Measurements from ENCODE around the gene C1orf105. TPM values are rescaled to one million over a fixed set of nuclear protein-coding genes. Genes with fewer than 3 reads are reported as not detected.
"Not testable (repeated sequence)": the region's sequence is repeated elsewhere in the genome, so short reads cannot be mapped to it uniquely, and the experiment has no call there.

Gene C1orf105, protein sequence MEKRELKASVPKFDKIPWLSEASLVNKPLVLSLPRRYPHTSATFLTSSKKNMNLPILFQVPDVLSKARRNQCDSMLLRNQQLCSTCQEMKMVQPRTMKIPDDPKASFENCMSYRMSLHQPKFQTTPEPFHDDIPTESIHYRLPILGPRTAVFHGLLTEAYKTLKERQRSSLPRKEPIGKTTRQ
- total RNA-seq, result not detected

DNA sequence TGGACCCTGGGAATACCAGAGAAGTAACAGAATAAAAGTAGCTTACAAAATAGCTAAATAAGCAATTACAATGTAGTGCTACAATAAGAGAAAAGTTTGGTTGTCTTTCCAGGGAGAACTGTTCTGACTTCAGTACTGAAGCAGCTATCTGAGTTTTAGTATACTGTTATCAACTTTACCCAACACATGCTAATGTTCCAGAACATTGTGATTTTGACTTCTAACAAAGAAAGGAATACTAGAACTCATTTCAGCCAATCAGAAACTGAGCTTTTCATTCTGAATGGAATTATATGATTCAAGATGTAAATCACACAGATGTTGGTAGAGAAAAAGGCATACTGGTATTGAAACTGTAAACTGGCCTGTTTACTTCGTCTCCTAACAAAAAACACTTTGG, at the start of gene C1orf105:
Gene C1orf105, plus strand, starts transcription at position 301 of the 400 bp plus-strand sequence. CDS start 201 bp downstream, outside the sequence.
- no peak for ATAC-seq
- intact Hi-C loops (cut with DNase I), result no loop called here
- DNase-seq (ENCODE audit: low spot score), result no peak

DNA sequence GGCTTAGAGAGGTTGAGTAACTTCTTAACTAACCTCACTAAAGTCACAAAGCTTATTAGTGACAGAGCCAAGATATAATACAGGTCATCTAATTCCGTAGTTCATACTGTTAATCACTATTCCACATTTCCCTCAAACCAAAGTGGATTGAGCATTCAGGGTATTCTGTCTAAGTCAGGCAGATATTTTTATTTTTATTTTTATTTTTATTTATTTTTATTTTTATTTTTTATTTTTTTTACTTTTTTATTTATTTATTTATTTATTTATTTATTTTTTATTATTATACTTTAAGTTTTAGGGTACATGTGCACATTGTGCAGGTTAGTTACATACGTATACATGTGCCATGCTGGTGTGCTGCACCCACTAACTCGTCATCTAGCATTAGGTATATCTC, 48.8 kb upstream of the C1orf105 start:
- ATAC-seq; intact Hi-C loops (cut with DNase I); DNase-seq (ENCODE audit: low spot score): not testable (repeated sequence)

DNA sequence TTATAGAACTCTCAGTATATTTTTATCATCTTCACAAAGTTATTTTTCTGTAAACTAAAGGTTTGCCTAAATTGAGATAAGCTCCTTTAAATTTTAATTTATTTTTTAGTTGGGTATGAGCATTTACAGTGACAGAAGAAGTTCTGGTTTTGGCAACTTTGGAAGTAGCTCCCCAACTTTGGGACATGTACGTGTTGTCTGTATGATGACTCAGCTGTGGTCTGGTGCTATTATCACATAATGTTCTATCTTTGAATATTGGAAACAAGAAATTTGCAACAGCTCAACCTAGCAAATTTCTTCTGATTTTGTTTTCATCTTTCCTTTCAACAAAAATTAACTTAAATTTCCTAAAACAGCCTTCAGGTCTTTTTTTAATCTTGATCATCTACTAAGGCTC, 46.6 kb upstream of the C1orf105 start:
- ATAC-seq, result no peak

DNA sequence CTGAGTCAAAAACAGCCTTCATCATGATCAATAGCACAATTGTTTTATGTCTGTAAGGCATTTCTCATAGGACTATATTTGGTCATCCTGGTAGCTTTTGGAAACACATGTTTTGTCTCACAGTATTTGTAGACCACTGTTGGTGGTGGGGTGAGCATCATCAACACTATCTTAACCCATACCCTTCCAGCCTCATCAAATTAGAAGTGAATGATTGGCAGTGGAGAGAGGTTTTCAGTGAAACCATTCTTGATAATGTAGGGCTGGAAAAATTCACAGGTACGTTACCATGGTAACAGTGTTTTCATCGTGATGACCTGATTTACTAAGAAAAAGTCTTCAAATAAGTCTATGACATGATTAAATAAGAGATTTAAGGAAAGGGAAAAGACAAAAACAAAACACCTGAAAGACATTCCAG, 45.3 kb upstream of the C1orf105 start:
- intact Hi-C loops (cut with DNase I), result no loop called here
- ATAC-seq, result no peak
- DNase-seq (ENCODE audit: low spot score), result no peak

More for the DNA sequence above, 46.6 kb upstream of the C1orf105 start:
- intact Hi-C loops (cut with DNase I), result no loop called here
- DNase-seq (ENCODE audit: low spot score), result no peak

DNA sequence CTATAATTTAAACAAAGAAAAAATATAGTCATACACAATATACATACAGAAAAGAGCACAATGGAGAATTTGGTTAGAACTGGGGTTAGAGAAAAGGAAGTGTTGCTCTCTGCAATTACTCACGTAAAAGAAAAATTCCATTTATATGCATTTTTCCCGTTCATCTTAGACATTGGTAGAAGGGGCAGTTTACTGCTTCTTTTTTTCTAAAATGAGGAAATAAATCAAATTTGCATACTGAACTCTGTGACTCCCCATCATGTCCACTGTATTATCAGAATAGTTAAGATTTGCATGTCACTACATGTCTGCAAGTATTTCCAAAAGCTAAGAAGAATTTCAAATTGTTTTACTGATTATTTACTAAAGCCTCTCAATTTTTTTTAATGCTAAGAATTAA, 44.1 kb upstream of the C1orf105 start:
- no peak for ATAC-seq
- intact Hi-C loops (cut with DNase I), result no loop called here
- no peak for DNase-seq (ENCODE audit: low spot score)

DNA sequence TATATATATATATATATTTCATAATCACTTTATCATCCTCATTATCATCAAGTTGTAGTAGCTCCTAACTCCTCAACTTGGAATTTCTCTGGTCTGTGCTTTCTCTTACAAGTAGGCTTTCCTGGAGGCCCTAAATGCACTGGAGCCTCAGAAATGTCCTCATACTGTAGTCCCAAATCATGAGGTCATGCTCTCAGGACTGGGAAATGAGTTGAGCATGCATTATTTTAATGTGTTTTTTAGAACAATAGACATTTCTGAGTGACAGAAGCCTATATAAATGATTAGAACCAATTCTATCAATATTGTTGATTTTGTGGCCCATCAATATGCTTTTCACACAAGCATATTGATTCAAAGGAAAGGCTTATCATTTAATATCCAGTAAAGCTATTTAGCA, 42.9 kb upstream of the C1orf105 start:
- ATAC-seq (no peak), DNase-seq (ENCODE audit: low spot score) (no peak)
- intact Hi-C loops (cut with DNase I), result no loop called here

DNA sequence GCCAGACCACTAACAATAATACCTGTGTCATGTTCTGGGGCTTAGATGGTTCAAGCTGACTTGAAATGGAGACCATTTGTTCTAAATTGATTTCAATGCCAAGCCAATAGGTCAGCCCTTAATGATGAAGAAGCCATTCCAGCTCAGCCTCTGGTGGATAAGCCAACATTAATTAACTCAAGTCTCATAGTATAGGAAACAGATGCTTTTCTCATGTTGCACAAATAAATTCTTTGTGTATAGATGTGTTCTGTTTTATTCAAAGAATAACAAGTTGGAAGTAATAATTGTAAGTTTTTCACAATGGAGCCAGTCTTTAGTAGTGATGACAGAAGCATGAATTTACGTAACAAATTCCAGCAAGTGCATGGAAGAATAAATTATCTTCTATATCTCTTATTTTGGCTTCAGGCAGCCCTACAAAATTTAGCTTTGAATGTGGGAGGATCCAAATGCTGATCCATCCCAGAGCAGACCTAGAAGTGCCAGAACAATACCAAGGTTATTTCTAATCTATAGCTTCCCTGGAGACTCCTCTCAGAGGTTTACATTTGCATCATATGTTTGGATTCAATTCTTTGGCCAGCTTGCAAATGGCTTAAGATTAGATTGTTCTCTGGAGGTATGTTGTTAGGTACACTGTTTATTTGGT, 42.2 kb upstream of the C1orf105 start:
- DNase-seq (ENCODE audit: low spot score) (no peak), ATAC-seq (no peak)
- intact Hi-C loops (cut with DNase I), result no loop called here

DNA sequence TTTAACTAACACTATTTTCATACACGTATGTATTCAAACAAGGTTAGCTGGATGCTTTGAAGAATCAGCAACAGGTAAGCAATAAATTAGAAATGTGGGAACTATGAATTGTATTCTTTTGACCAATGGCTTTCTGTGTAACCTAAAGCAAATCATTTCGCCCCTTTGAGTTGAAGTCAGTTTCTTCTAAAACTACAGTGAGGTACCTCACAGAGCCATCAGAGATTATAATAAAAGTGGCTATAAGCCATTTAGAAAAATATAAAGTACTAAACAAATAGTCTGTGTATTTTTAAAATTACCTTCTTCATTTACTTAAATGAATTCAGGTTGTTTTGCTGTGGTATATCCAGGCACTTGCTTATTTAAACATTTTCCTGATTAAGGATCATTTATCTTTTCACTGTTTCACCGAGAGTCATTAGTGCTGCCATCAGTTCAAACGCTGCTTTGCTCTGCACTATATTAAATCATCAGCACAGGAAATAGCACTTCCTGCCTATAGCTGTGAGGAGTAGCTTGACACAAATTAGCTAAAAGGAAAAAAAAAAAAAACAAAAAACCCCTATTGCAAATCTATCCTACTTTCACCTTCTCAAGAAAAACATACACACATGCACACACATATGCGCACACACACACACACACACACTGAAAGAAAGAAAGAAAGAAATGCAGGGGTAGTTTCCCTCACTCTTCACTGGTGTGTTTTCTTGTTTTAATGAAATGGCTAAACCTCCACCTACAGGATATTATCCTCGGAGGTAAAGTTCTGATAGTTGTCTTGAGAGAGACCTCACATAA, 39.8 kb upstream of the C1orf105 start:
- DNase-seq (ENCODE audit: low spot score), result no peak
- intact Hi-C loops (cut with DNase I), result no loop called here
- ATAC-seq, result no peak

DNA sequence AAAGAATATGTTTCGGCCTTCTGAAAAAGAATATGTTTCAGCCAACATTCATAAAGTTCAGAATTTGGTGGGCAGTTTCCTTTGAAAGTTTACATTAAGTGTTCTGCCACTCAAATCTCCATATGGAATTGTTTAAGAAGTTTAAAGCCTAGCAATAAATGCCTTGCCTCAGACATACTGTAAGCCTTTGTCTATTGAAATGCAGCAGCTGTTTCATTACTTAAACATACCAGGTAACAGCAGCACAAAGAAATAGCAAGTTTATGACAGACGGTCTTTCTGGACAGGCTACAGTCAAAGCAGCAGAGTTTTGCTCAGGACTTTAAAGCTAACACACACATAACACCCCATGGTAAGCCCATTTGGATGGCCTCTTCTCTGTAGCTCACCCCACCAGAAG, 38.5 kb upstream of the C1orf105 start:
- DNase-seq (ENCODE audit: low spot score) (no peak), ATAC-seq (no peak)
- intact Hi-C loops (cut with DNase I), result no loop called here

DNA sequence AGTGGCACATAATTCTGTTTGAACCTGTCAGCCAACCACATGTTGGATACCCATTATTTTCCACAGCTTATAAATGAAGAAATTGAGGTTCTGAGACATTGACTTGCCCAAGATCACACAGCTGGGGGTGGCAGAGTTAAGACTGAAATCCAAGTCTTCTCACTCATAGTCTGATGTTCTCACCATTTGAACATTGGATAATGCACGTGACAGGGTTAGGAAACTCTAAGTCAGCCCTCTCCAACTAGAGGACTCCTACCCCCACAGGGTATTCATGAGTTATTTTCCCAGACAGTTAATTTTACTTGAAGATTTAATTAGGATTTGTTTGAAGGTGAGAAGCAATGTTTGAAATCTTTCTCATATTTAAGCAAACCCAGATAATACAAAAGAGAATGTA, 38.1 kb upstream of the C1orf105 start:
- peak; percentile 45 for ATAC-seq
- intact Hi-C loops (cut with DNase I), result no loop called here

DNA sequence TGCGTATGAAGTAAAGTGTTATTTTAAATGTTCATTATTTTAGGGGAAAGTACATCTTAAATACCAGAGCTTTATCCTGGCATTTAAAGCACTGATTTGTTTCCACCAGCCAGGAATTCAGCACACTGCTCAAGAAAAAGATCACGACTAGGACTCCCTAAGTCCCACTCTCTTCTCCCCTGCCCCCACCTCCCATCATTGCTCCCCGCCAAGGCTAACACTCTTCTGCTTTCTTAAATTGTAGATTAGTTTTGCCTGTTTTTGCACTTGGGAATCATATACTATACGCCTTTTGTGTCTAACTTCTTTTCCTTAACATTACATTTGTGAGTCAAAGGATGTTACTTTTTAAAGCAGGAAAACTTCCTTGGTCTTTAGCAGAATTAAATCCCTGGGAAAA, 37.5 kb upstream of the C1orf105 start:
- ATAC-seq (peak; percentile 55), DNase-seq (ENCODE audit: low spot score) (no peak)
- intact Hi-C loops (cut with DNase I), result no loop called here

More for the DNA sequence above, 38.1 kb upstream of the C1orf105 start:
- DNase-seq (ENCODE audit: low spot score), result no peak

DNA sequence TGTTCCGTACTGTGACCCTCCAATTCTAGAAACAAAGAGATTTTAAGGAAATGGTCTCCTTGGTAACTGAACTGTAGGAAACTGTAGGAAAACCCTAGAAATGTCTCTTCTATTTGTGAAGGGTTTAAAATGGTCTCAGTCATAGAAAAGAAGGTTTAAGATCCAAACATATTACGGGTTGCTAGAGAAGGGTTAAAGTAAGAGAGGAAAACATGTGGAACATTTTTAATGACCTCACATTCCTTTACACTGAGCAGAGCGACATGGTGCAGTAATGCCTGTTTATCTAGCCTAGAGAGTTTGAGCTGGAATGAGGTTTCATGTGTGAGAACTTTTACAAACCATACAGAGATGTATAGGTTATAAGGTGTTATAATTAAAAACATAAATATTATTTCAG, 36.9 kb upstream of the C1orf105 start:
- ATAC-seq (peak; percentile 60), DNase-seq (ENCODE audit: low spot score) (no peak)
- intact Hi-C loops (cut with DNase I), result no loop called here

DNA sequence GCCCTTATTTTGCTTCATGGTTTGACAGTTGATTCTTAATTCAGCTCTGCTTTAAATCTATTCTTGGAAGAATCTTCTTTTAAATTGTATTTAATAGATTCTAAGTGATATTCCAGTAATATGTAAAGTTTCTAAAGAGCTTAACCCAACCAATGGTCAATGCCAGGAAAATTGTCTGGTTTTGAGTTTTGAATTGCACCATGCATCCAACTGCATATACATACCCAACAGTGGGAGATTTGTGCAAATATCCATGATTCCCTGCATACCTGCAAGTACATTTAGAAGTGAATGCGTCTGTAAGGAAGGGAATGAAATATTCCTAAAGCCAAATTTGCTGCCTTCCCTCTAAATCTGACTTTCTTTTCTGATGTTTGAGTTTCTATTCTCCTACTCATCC, 35.8 kb upstream of the C1orf105 start:
- DNase-seq (ENCODE audit: low spot score) (no peak), ATAC-seq (no peak)
- intact Hi-C loops (cut with DNase I), result no loop called here

DNA sequence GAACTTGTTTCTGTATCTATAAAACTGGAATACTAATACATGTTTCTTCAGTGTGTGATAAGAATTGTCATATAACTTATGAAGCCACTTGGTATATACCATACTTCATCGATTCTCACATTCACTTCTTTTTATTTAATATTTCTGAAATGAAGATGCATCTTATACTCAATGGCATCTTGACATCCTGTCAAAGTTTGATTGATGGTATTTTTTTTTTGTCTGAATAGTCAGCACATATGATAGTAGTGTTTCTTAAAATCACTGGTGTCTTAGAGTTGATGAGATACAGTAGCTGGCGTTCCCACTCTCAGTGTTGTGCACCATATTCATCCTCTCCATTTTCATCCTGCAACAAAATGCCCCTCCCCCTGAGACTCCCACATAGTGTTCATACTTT, 34.4 kb upstream of the C1orf105 start:
- intact Hi-C loops (cut with DNase I), result loop anchor here (1.0 kb wide), 1 partner anchor 42 kb away; no protein-coding TSS in a partner anchor
- DNase-seq (ENCODE audit: low spot score) (no peak), ATAC-seq (no peak)

DNA sequence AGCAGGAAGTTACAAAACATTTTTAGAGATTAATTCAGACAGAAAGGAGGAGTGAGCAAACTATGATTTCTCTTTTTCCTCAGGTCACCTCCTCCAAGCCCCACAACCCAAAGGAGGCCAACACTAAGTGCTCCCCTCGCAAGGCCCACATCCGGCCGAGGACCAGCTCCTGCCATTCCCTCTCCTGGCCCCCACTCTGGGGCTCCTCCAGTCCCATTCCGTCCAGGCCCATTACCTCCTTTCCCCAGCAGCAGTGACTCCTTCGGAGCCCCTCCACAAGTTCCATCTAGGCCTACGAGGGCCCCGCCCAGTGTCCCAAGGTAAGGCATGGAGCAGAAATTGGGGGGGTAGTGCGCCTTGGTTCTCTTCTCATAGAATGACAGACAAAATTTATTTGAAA, 32.0 kb upstream of the C1orf105 start:
- DNase-seq (ENCODE audit: low spot score), result no peak
- intact Hi-C loops (cut with DNase I), result no loop called here

DNA sequence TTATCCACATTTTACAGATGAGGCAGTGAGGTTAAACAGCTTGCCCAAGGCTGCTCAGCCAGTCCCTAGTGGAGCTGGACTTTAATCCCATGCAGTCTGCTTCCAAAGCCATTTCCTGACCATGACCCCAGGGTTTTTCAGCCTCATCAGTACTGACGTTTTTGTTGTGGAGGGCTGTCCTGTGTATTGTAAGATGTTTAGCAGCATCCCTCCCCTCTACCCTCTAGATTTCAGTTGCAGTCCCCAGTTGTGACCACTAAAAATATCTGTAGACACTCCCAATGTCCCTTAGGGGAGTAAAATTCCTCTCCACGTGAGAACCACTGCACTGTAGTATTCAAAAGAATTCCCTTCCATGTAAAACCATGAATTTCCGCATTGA, 30.2 kb upstream of the C1orf105 start:
- DNase-seq (ENCODE audit: low spot score) (no peak), ATAC-seq (peak; percentile 48)
- intact Hi-C loops (cut with DNase I), result no loop called here

More for the DNA sequence above, 32.0 kb upstream of the C1orf105 start:
- no peak for ATAC-seq

DNA sequence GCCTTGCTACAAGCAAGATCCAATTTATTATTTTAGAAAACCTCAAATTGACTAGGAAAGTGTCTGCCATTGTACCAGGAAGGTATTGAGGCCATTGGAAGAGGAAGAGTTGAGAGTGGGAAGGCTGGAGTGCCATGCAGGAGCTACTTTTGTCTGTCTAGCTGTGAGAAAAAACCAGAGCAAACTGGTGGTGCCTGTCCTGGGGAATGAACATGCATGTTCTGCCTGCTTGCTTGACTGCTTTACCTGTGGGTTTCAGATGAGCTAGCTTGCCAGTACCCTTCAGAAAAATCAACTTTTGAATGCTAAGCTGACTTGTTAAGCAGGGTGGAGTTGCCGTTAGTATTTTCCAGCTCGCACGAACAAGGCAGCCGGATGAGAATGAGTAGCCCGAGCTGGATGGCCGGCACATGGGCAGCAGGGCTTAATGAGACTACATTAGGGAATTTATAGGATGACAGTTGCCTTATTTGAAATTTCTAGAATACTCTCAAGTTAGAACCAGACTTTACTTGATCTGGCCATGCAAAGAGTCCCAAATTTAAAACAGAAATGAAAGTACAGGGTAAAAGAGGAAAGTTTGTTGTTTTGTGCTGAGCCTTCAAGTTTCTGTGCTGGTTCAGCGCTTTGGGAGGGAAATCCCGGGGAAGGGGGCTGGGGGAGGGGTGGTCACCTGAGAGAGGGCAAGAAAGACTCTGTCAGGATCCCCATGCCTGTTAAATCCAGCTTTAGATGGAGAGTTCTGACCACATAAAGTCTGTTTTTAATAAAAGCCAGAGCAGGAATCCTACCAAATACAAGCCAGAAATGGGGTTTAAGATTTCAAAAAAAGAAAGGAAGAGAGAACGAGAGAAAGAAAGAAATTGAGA, 29.6 kb upstream of the C1orf105 start:
- ATAC-seq, result peak; percentile 71
- intact Hi-C loops (cut with DNase I), result no loop called here
- DNase-seq (ENCODE audit: low spot score), result peak; percentile 79

DNA sequence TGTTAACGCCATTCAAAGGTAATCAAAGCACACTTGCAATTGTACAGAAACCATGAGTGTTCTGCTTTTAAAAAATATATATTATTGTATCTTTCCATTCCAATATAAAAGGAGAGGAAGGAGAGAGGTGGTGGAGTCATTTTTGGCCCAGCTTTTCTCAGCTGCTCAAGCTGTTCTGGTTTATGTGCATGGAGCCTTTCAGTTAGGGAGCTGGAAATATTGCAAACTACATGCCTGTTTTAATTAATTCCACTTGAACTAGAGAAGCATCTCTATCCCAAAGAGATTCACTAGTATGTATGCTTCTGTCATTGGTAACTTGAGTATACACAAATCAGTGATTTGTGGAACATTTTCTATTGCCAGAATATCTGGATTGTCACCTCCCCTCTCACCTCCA, 28.5 kb upstream of the C1orf105 start:
- ATAC-seq, result no peak
- intact Hi-C loops (cut with DNase I), result no loop called here
- DNase-seq (ENCODE audit: low spot score), result no peak

DNA sequence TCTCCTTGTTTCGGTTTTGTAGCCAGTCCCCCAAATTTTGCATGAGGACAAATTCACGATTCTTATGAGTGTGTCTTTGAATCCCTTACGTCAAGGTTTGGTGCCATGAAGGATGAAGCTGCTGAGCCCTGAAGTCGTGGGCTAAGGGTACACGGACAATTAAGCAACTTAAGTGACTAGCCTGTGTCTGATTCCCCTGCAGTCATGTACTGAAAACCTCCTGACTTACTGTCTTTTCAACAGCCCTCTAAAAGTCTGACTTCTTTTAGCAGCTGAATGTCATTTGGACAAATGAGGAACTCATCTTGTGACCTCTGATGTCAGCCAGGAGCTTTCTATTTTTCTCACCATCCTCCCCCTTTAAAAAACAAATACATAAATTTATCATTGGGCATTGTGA, 27.1 kb upstream of the C1orf105 start:
- intact Hi-C loops (cut with DNase I), result no loop called here
- DNase-seq (ENCODE audit: low spot score) (no peak), ATAC-seq (peak; percentile 39)

Data from sciatic nerve (tissue), 2 donors.